SJSA1 (cell line): ENCODE results near the gene IQCK. TPM values are rescaled to one million over a fixed set of nuclear protein-coding genes. Genes with fewer than 3 reads are reported as not detected.
"Not testable (repeated sequence)": the region's sequence is repeated elsewhere in the genome, so short reads cannot be mapped to it uniquely, and the experiment has no call there.

Source experiments
- DNase-seq, 2 experiments: peaks; one replicate each; pipeline ENCODE4 v3.0.0-alpha.2; 2015 to 2020; ENCODE audit warnings: low spot score in 2 of 2, low read depth in 1 of 2
- H3K27ac ChIP-seq: fragments of 250-450 bp; sonication (Bioruptor Pico); 2 replicates; pipeline ENCODE4 v1.5.1; 2020; ENCODE audit warnings: mild to moderate bottlenecking, moderate library complexity
- H3K27me3 ChIP-seq: fragments of 250-450 bp; sonication (Bioruptor Pico); replicated peaks from 2 replicates; pipeline ENCODE4 v1.5.1; 2020; ENCODE audit warnings: mild to moderate bottlenecking, moderate library complexity
- H3K36me3 ChIP-seq: fragments of 250-450 bp; sonication (Bioruptor Pico); 2 replicates; pipeline ENCODE4 v1.5.1; 2020; ENCODE audit warnings: mild to moderate bottlenecking
- H3K4me1 ChIP-seq: fragments of 250-450 bp; sonication (Bioruptor Pico); replicated peaks from 2 replicates; pipeline ENCODE4 v1.6.1; 2021; ENCODE audit warnings: mild to moderate bottlenecking
- H3K4me3 ChIP-seq: fragments of 250-450 bp; sonication (Bioruptor Pico); 2 replicates; pipeline ENCODE4 v1.5.1; 2020; ENCODE audit warnings: mild to moderate bottlenecking
- H3K9me3 ChIP-seq: fragments of 250-450 bp; sonication (Bioruptor Pico); replicated peaks from 2 replicates; pipeline ENCODE4 v1.5.1; 2020; ENCODE audit warnings: mild to moderate bottlenecking
- total RNA-seq: library from RNA; depleted of rRNA; stranded (reverse); fragments of >200 nt; shearing (Covaris generic); gene quantifications from 2 replicates; pipeline ENCODE4 v1.2.3, GENCODE V29; 2014

IQCK gene
- total RNA-seq, 1 experiment from 2014 or later = 10.5 TPM

DNA sequence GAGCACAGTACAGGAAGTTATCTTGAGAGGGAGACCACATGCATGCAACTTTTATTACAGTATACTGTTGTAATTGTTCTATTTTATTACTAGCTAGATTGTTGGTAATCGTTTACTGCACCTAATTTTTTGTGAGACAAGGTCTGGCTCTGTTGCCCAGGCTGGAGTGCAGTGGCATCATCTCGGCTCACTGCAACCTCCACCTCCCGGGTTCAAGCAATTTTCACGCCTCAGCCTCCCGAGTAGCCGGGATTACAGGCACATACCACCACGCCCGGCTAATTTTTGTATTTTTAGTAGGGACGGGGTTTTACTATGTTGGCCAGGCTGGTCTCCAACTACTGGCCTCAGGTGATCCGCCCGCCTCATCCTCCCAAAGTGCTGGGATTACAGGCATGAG lies 1.3 kb upstream of the IQCK start:
- peak overlapping the region; percentile 76; the same call in 1 of the 2 replicates for H3K27ac ChIP-seq
- H3K27me3 ChIP-seq, H3K9me3 ChIP-seq, DNase-seq: not testable (repeated sequence)
- peaks cover 44% of the 10 kb centered on the region for H3K36me3 ChIP-seq
- peak overlapping the region; percentile 89 for H3K4me3 ChIP-seq
- H3K4me1 ChIP-seq = peaks cover 14% of the 10 kb centered on the region

DNA sequence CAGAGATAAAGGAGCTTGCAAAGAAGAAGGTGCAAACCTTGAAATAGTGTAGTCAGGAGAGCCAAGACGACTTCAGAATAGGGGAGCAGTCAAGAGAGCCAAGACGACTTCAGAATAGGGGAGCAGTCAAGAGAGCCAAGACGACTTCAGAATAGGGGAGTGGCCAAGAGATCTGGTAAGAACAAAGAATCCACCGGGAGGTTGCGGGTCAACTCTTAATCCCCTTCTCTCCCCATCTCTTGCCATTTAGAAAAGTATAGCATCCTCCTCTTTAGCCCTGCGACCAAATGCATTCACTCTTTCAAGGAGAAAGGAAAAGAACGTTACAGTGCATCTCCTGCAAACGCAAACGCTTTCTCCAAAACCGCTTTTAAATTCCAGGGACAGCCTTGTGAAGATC lies 757 bp upstream of the IQCK start:
- DNase-seq = no peak
- peaks cover 14% of the 10 kb centered on the region for H3K4me1 ChIP-seq
- H3K9me3 ChIP-seq = no peaks in the 10 kb centered on the region
- peaks cover 38% of the 10 kb centered on the region for H3K36me3 ChIP-seq
- peak overlapping the region; percentile 89 for H3K4me3 ChIP-seq
- no peaks in the 10 kb centered on the region for H3K27me3 ChIP-seq
- H3K27ac ChIP-seq = peak overlapping the region; percentile 76

GRCh38 chr16:19718624-19718965 lies 524 bp downstream of the IQCK start:
- DNase-seq = no peak
- Histone ChIP-seq H3K27me3 (no peaks in the 10 kb centered on the region), H3K27ac (peak overlapping the region; percentile 76; the same call in 1 of the 2 replicates), H3K36me3 (peaks cover 26% of the 10 kb centered on the region), H3K4me3 (peak overlapping the region; percentile 89), H3K4me1 (peaks cover 14% of the 10 kb centered on the region), H3K9me3 (no peaks in the 10 kb centered on the region)

DNA sequence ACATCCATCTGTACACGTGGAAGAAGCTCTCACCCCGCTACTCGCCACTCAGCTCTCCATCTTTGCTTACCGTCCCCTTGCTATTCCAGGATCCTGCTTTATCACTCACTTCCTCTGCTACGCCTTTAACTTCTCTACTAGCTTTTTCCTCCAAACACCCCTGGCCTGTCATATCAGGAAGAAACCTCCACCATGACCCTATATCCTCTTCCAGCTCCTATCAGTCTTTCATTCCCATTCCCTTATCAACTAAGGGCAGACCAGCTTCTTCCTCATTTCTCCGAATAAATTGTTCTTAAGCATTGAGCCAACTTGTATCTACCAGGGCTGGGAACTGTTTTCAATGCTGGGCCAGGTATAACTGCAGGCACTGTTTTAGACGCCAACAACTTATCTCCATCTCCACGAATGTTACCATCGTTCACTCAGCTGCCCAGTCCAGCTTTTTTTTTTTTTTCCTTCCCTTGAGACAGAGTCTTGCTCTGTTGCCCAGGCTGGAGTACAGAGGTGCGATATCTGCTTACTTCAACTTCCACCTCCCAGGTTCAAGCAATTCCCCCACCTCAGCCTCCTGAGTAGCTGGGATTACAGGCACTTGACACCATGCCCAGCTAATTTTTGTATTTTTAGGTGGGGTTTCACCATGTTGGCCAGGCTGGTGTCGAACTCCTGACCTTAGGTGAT lies 4.3 kb downstream of the IQCK start:
- H3K27me3 ChIP-seq = no peaks in the 10 kb centered on the region
- H3K27ac ChIP-seq = no peak overlapping the region
- H3K36me3 ChIP-seq = peaks cover 12% of the 10 kb centered on the region
- H3K4me1 ChIP-seq = peaks cover 5% of the 10 kb centered on the region; the same call in 1 of the 2 replicates
- no peak overlapping the region for H3K4me3 ChIP-seq
- no peak for DNase-seq
- H3K9me3 ChIP-seq = no peaks in the 10 kb centered on the region

DNA sequence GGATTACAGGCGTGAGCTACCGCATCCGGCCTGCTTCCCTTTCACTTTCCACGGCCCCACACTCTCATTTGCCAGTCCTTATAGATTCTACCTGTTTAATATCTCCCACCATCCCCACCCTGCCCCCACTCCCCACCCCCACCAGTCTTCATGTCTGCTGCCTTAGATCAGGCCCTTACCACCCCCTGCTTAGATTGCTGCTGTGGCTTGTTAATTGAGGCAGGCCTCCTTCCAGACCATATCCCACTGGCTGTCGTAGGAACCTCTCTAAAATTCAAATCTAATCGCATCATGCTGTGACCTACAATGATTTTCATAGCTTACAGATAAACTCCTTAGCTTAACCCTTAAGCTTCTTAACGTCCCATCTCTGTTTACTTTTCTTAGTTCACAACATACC lies 4.9 kb downstream of the IQCK start:
- H3K27ac ChIP-seq = no peak overlapping the region
- no peaks in the 10 kb centered on the region for H3K9me3 ChIP-seq
- H3K27me3 ChIP-seq = no peaks in the 10 kb centered on the region
- peaks cover 7% of the 10 kb centered on the region; the same call in 1 of the 2 replicates for H3K36me3 ChIP-seq
- peaks cover 5% of the 10 kb centered on the region; the same call in 1 of the 2 replicates for H3K4me1 ChIP-seq
- DNase-seq = no peak
- H3K4me3 ChIP-seq = no peak overlapping the region

DNA sequence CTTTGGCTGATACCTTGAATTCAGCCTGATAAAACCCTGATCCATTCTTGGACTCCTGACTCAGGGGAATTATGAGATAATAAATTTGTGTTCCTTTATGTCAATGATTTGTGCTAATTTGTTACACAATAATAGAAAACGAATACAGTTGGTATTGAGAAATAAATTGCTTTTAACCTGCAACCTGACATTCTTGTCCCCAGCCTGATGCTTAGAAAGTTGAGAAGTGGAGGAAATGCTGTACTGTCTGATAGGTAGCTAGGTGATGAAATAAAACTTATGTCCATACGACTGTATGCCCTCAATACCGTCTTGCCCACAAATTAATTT lies 10.5 kb downstream of the IQCK start:
- Histone ChIP-seq H3K4me3 (no peak overlapping the region), H3K27ac (no peak overlapping the region), H3K36me3 (no peaks in the 10 kb centered on the region), H3K9me3 (no peaks in the 10 kb centered on the region), H3K27me3 (no peaks in the 10 kb centered on the region), H3K4me1 (no peaks in the 10 kb centered on the region)
- no peak for DNase-seq

GRCh38 chr16:19733551-19733950 lies 15.5 kb downstream of the IQCK start:
- Histone ChIP-seq H3K27me3 (no peaks in the 10 kb centered on the region), H3K9me3 (no peaks in the 10 kb centered on the region), H3K36me3 (peaks cover 2% of the 10 kb centered on the region), H3K27ac (no peak overlapping the region), H3K4me1 (no peaks in the 10 kb centered on the region), H3K4me3 (no peak overlapping the region)
- no peak for DNase-seq

DNA sequence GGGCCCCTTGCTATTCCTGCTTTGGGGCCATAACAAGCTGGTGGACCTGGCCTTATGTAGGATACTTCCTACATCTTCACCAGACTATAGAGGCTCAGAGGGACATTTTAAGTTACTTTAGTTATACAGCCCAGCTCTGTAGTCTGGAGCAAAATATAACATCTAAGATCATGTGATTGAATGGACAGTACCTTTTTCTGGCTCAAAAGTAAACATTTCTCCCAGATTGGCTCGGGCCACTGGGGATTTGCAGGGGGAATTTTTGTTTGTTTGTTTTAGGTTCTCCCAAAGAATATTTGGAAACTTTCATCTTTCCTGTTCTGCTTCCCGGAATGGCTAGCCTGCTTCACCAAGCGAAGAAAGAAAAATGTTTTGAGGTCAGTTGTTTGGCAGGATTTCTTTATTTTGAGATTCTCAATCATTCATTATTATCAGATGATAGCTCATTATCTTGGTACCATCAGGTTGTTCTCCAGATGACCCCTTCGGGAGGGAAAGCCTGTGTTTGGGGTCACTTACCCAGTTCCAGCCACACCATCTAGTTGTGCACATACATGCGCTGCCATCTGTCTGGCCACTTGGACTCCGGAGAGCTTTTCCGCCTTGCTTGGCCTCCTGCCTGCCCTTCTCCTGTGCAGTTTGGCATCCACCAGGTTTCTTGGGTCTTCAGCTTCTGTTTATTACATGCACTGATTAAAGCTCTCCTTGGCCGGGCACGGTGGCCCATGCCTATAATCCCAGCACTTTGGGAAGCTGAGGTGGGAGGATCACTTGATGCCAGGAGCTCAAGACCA lies 17.2 kb downstream of the IQCK start:
- DNase-seq = no peak
- Histone ChIP-seq H3K4me3 (no peak overlapping the region), H3K36me3 (peaks cover 2% of the 10 kb centered on the region), H3K9me3 (no peaks in the 10 kb centered on the region), H3K27ac (no peak overlapping the region), H3K4me1 (no peaks in the 10 kb centered on the region), H3K27me3 (no peaks in the 10 kb centered on the region)

DNA sequence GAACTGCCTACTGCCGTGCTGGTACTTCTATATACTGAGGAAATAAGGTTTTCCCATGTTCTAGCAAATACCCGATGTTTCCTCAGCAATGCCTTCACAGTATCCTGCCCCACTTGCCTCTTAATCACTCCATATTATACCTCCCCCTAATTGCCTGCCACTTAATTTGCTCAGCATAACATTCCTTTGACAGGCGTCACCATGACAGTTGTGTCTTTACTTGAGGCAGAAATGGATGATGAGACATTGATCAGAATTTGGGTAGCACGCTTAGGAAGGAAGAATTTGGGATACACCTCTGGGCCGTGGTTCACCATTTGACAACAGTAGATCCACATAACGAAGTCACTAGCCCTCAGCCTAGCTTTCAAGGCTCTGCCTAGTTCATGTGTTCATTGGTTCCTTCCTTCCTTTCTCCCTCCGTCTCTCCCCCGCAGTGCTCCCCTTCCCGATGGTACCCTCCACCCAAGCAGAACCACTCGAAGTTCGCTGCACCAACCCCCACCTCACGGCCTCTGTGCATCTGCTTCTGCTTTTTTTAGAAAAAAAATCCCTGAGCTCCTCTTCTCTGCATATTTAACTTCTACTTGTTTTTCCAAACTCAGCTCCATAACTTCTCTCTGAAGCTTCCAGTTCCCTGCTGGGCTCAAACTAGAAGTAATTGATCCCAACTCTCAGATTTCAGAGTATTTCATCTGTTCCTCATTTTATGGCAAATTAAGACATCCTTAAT lies 19.4 kb downstream of the IQCK start:
- Histone ChIP-seq H3K4me3 (no peak overlapping the region), H3K36me3 (peaks cover 2% of the 10 kb centered on the region), H3K27ac (no peak overlapping the region), H3K4me1 (no peaks in the 10 kb centered on the region), H3K9me3 (no peaks in the 10 kb centered on the region), H3K27me3 (no peaks in the 10 kb centered on the region)
- no peak for DNase-seq

DNA sequence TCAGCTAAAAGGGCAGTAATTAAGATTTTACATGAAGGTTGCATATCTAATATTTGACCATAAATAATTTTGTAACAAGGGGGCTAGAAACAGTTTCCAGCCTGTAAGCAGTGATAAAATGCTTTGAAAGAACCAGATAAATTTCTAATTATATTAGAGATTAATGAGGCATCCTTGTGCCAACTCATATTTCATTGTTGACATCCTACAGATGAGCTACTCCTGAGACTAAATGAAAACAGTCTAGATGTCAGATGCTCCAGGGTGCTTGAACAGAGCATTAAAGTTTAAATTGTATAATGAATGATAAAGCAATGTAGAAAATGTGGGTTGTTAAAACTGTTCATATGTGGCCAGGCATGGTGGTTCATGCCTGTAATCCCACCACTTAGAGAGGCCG lies 23.3 kb downstream of the IQCK start:
- Histone ChIP-seq H3K9me3 (no peaks in the 10 kb centered on the region), H3K27me3 (no peaks in the 10 kb centered on the region), H3K36me3 (no peaks in the 10 kb centered on the region; the same call in 1 of the 2 replicates), H3K27ac (no peak overlapping the region), H3K4me3 (no peak overlapping the region), H3K4me1 (peaks cover 17% of the 10 kb centered on the region)
- DNase-seq = no peak

DNA sequence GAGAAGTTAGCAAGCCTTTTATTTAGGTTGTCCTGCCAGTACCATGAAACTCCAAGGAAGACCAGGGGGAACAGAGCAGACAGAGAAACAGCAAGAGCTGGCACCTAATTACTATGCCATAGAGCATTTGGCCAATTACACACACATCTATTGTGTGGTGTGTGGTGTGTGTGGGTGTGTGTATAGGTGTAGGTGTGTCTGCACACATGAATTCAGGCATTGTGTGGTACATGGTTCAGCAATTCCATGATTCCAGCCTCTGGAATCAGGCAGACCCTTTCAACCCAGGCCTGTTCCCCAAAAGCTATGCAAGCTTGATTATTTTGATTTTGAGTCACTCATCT lies 25.7 kb downstream of the IQCK start:
- H3K36me3 ChIP-seq = no peaks in the 10 kb centered on the region
- H3K27me3 ChIP-seq = no peaks in the 10 kb centered on the region
- H3K9me3 ChIP-seq = no peaks in the 10 kb centered on the region
- H3K4me1 ChIP-seq = peaks cover 28% of the 10 kb centered on the region
- H3K4me3 ChIP-seq = no peak overlapping the region
- H3K27ac ChIP-seq = no peak overlapping the region
- DNase-seq = no peak

DNA sequence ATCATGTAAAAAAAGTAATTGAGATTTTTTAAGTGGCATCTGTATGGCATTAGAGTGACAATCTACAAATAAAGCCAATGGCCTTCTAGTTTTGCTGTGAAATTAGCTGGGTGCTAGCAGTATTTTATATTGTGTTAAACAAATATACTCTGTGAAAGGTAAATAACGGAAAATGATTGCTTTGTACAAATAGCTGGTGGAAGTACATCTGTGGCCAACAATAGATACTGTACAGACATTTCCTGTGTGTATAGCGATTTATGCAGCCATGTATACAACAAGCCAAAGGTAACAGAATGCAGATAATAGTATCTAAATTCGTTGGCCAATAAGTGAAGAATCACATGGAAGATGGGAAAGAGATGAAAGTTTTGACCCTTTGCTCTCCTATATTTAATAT lies 26.6 kb downstream of the IQCK start:
- DNase-seq = no peak
- Histone ChIP-seq H3K4me3 (no peak overlapping the region), H3K27ac (no peak overlapping the region), H3K4me1 (peaks cover 34% of the 10 kb centered on the region), H3K27me3 (no peaks in the 10 kb centered on the region), H3K36me3 (no peaks in the 10 kb centered on the region), H3K9me3 (no peaks in the 10 kb centered on the region)

GRCh38 chr16:19745286-19746010 lies 27.4 kb downstream of the IQCK start:
- peak overlapping the region; percentile 48 for H3K27ac ChIP-seq
- DNase-seq = peak; percentile 51 to 58
- H3K9me3 ChIP-seq = no peaks in the 10 kb centered on the region
- H3K36me3 ChIP-seq = no peaks in the 10 kb centered on the region
- no peak overlapping the region for H3K4me3 ChIP-seq
- H3K27me3 ChIP-seq = no peaks in the 10 kb centered on the region
- H3K4me1 ChIP-seq = peaks cover 34% of the 10 kb centered on the region
